Cortex of kidney (tissue), 1 donor: Measurements from ENCODE around the gene RSPH1.
"Not testable (repeated sequence)": the region's sequence is repeated elsewhere in the genome, so short reads cannot be mapped to it uniquely, and the experiment has no call there.

ENCODE experiments used
- DNase-seq: peaks from one replicate; lab custom pipeline; 2025; lab: John Stamatoyannopoulos, UW

RSPH1 gene

DNA sequence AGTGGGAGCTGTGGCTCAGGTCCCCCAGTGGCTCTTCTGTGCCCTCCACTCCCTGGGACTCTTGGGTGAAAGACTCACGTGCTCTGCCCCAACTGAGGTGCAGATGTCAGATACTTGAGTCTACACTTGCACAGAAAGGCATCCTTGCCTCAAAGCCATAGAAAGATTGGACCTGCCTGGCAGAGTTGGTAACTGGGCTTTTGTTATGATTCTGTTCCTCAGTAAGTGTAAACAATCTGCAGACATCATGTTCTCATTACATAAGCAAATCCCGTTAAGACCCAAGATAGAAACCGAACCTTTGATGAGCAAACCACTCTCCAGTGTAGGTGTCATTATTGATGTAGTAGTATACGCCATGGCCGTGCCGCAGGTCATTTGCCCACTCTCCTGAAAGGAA is 10.0 kb downstream of the RSPH1 start:
- no peak for DNase-seq

DNA sequence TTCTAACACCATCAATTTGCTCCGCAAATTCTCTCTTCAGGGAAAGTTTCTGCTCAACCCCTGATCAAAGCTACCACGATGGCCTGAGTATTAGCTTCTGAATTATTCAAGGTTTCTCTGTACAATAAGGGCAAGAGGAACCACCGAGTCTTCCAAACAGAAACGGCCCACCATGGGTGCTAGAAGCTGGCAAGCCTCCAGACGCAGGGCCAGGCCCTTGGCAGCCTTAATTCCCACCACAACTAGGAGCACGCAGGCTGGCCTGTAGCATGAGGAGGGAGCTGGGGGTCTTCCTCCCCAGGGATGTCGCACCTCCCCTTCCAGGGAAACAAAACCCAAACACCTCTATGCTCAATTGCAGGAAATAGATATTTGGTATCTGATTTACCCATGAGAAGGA is 11.1 kb downstream of the RSPH1 start:
- DNase-seq: no peak

DNA sequence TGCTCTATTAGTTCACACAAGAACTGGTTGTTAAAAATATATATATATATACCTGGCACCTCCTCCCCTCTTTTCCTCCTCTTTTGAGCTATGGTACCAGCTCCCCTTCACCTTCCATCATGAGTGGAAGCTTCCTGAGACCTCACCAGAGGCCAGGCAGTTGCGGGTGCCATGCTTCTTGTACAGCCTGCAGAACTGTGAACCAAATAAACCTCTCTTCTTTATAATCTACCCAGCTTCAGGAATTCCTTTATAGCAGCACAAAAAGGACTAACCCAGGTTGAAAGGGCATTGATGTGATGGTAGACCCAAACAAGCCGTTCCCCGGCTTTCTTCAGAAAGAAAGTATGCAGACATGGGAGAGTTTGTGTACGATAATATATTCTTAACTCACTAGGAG is 14.9 kb downstream of the RSPH1 start:
- no peak for DNase-seq

DNA sequence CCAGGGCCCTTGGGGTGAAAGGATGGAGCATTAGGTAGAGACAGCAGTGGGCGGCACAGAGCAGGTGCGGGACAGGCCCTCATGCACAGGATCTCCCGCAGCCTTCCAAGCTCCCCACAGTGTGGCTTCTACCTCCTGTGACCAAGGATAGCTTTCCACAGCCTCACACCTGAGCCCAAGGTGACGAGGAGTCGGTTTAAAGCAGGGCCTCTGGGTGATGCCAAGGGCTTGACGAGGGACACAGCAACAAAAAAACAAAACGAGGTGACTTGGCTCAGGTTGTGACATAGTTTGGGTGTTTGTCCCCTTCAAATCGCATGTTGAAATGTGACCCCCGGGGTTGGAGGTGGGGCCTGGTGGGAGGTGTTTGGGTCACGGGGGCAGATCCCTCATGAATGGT is 15.3 kb downstream of the RSPH1 start:
- DNase-seq: no peak

DNA sequence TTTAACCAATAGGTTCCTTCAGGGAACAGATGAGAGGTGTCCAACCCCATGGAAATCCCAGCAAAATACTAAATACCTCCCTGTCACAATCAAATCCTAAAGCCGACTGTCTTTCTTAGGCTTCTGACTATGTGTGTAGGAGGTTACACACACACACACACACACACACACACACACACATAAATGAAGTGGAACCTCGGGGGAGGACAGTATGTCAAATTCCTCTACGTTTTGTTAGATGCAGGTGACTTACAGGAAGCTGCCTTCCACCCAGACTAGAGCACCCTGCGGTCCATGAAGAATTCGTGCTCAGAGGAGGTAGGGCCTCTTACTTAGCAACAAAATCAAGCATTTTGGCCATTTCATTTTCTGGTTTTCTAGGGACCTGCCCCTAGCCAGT is 16.4 kb downstream of the RSPH1 start:
- DNase-seq: no peak

DNA sequence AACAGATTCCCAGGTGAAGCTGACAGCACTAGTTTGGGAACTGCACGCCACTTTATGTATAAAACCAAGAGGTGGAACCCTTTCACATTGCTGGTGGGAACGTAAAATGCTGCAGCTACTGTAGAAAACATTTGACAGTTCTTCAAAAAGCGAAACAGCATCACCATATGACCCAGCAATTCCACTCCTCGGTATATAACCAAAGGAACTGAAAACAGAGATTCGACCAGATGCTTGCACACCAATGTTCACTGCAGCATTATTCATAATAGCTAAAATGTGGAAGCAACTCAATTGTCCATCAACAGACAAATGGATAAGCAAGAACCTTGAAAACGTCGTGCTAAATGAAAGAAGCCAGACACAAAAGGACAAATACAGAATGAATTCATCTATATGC is 17.5 kb downstream of the RSPH1 start:
- no peak for DNase-seq

DNA sequence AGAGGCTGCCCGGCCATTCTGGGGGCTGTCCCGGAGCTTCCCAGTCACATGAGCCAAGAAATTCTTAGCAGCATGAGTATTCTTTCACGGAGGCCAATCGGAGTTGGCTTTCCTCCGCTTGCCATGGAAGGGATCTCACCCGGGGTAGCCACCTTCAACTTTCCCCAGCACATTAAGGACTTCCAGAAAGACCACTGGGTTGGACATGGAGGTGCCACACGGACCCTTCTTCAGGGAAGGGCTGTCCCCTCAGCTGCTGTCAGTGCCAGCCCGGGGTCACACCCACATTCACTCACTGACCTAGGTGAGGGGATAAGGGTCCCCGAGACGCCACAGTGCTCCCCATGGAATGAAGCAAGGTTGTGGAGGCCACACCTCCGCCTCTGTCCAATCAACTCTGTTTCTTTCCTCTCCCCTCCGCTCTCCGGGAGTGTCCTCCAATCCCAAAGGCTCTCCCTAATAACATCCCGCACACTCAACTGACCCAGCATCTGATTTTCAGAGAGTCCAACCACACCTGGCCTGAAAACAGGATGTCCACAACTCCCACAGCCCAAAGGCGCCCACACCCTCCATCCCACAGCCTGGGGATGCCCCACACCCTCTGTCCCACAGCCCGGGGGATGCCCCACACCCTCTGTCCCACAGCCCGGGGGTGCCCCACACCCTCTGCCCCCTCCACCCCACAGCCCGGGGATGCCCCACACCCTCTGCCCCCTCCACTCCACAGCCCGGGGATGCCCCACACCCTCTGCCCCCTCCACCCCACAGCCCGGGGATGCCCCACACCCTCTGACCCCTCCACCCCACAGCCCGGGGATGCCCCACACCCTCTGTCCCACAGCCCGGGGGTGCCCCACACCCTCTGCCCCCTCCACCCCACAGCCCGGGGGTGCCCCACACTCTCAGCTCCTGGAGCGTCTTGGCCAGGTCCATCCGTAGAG is 19.4 kb downstream of the RSPH1 start:
- DNase-seq: no peak

DNA sequence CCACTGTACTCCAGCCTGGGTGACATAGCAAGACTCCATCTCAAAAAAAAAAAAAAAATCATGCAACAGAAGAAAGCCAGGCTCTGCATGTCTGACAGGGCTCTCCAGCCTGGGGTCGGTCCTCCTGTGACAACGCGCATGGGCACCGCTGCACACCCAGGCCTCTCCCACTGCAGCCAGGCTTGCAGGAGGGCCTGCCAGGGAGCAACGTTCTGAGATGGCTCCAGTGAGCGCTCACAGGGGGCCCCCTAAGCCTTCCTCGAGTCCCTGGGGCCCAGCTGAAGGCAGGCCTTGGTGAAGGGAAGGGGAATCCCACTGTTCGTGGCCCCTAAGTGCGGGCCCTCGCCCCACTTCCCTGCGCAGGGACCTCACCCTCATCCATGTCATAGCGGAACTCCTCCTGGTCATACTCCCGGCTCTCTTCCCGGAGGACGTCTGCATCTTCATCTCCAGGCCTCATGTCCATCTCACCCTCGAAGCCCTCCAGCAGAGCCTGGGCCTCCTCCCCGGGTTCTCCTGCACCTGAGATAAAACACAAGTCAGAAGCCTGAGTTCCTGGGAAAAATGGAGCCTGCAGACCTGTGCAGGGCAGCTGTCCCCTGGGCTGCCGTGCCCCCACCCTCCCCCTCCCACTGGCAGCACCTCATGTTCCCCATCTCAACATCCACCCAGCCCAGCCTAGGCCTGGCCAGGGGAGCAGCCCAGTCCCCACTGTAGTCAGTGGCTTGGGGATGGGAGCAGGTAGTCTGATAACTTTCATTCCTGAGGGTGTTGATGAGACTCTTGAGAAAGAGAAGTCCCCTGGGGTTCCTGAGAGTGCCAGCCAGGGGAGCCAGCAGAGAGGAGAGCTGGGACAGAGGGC is 20.3 kb downstream of the RSPH1 start:
- DNase-seq: no peak

DNA sequence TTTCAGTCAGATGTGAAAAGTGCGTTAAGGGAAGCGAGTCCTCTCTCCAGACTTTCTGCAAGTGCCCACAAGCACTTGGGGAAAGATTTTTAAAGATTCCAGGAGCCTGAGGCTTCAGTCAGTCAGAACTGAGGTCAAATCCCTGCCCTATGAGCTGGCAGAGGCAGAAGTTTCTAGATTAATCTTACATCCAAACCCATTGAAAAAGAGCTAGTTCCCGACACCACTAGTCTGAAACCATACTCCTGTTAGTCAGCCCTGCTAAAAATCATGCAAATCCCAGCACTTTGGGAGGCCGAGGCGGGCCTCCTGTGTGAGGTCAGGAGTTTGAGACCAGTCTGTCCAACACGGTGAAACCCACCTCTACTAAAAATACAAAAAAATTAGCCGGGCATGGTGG is 21.0 kb downstream of the RSPH1 start:
- DNase-seq: no peak

DNA sequence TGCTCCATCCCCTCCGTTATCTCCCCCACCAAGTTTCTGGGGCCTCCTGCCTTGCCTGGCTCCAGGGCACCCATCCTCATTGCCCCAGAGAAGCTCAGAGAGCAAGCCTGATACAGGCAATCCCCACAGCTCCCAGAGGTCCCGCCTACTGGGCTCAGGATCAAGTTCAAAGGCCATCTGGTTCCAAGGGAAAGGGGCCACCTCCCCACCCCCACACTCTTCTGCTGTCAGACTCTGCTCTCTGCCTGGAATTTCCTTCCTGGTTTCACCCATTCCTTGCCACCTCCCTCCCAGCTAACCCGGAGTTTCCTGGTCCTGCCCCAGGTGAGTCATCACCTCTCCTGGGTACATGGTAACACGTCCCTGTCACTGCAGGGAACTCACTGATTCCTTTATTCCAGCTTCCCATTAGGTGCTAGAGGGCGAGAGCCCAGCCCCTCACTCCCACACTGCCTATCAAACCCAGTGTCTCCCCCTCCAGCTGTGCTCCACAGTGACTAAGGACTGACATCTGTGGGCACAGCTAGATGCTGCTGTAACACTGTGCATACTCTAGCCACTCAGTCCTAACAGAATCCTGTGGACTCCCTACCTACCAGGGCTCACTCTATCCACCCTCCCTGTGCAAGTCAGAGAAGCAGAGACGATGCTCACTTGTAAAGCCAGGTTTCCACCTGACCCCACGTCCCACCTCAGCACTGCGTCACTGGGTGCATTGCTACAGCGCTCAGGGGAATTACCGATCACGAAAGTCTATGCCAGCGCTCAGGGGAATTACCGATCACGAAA is 21.8 kb downstream of the RSPH1 start:
- DNase-seq: no peak

DNA sequence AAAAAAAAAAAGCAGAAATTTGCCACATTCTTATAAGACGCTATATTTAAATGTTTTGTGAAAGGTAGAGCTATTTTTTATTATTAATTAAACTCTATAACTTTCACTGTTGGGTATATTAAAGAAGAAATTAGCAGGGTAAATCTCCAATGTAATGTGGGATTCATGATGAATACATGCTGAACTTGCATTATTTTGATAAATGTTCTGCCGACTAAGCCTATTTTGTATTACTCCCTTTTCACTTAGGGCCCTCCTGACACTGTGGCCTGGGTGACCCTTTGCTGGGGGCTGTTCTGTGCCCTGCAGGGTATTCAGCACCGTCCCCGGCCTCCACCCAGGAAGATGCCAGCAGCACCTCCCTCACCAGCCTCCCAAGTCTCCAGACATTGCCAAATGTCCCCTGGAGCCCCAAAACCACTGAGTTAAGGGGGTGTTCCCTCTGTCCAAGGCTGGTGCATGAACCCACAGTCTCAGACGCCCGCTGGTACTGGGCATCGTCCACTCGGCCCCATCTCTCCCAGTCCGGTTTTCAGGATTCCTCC is 22.5 kb downstream of the RSPH1 start:
- DNase-seq: no peak

DNA sequence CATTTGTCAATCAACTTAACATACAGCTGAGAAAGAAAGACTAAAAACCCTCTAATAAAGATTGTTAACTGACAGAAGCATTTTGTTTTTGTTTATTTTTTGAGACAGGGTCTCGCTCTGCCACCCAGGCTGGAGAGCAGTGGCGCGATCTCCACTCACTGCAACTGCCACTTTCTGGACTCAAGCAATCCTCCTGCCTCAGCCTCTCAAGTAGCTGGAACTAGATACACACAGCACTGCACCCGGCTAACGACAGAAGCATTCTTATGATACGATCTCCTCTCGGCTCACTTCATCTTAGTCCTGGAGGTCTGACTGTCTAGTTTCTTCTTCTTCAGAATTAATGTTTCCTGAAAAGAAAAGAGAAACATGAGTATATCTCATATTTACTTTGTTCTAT is 23.5 kb downstream of the RSPH1 start:
- no peak for DNase-seq

DNA sequence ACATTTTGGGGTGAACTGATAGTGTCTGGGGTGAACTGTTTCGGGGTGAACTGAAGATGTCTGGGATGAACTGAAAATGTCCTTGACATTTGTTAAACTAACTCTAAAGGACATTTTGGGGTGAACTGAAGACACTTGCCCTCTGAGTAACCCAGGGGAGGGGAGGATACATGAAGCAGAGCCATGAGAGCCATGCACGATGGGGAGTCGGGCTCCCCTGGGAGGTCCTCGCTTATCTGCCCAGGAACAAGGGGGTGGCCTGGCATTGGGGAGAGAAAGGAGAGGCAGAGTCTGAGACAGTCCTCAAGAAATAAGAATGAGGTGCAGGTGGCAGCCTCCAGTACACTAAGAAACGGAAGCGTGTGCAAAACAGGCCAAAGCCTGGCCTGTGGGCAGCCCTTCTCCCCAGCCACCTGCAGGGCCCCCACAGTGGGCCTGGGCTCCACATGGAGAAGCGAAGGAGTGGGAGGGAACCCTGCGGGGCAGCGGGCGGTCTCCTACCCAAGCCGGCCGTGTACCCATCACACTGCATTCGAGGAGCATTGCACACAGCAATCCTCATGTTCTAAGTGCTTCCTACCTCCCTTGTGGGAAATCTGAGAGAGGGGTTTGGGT is 24.2 kb downstream of the RSPH1 start:
- no peak for DNase-seq

DNA sequence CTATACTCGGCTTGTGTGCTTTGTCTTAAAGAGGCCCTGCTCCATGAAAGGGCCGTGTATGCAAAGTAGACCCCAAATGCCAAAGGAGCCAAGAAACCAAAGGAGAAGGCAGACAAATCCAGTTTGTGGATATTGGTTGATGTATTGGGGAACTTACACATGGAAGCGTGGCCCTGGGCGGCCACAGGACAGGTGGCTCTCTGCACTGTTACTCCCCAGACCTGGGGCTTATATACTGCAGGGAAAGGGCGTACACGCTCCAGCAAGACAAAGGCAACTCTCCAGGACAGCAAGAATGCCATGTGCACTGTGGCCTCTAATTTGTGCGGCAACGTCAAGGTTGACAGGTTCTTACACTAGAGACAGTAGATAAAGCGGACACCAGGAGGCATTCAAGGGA is 24.8 kb downstream of the RSPH1 start:
- no peak for DNase-seq

DNA sequence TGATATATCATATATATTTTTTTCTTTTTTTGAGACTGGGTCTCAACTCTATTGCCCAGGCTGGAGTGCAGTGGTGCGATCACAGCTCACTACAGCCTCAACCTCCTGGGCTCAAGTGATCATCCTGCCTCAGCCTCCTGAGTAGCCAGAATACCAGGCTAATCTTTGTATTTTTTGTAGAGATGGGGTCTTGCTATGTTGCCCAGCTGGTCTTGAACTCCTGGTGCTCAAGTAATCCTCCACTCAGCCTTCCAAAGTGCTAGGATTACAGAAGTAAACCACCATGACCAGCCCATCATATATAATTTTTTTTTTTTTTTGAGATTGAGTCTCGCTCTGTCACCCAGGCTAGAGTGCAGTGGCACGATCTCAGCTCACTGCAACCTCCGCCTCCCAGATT is 26.3 kb downstream of the RSPH1 start:
- DNase-seq: not testable (repeated sequence)

DNA sequence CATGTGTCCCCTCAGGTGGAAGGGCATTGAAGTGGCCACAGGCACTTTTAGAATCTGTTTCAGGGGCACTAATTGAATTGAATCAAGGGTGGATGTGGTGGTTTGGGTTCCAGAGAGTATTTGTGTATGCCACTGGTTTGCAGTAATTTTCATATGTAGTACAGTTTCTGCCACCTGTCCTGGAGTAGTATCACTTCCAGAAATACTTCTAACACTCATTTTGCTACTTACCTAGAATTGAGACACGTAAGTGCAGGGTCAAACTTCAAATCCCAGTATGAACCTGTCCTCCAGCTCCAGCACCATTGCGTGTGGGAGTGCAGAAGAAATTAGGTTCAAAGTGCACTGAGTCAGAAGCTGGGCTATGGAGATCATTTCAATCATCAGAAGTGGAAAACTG is 26.8 kb downstream of the RSPH1 start:
- DNase-seq: no peak

DNA sequence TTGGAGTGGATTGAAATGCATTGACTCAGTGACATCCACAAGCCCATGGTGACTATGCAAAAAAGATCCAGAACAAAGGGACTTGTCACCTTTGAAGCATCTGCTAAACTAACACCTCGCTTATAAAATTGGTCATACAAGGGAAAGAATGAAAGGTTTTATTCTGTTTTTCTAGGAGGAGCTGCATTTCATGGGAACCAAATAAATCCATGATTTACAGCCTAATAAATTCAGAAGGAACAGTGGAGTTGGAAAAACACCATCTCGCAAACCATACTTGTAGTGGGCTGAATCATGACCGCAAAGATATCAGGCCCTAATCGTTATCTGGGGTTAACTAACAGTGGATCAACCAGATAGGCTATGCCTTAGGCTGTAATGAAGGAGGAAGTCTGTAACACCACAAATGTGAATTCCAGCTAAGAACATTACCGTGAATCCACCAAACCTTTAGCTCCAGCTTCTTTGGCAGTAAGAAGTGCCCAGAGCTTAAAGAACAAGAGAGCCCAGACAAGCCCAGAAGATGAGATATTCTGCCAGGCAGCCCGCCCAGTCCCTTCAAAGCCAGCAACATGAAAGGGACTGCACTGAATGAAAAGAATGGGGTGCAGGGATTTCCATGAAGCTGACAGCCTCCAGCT is 27.4 kb downstream of the RSPH1 start:
- no peak for DNase-seq

DNA sequence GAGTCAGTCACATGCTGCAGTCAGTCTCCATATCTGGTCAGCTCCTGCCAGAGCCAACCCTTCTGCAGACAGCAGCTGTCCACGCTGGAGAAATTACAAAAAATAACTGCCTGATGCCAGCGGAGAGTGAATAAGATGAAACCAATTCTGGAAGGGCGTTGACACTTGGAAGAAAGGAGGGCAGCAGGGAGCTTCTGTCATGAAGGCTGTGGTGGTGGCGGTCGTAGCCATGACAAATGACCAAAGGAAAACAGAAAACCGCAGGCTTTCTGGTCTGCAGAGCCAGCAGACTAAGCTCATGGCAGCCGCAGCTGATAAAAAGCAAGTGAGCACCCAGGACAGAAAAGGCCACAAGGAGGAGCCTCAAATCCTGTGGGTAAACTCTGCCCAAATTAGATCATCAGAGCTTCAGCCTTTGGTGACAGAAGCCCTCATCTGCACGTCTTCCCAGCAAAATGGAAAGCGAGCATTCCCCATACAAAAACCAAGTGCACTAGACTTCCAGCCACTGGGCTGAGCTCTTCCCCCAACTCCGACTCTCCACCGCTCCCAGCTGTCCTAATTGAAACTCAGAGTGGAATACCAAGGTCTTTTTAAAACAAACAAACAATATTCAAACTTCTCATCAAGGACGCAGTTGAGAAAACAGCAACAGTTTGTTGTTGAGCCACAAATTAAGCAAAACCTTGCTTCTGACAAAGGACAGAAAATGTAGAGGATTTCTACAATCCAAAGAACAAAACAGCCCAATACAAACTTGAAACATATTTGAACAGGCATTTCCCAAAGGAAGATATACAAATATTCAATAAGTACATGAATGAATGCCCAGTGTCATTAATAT is 28.7 kb downstream of the RSPH1 start:
- DNase-seq: no peak

DNA sequence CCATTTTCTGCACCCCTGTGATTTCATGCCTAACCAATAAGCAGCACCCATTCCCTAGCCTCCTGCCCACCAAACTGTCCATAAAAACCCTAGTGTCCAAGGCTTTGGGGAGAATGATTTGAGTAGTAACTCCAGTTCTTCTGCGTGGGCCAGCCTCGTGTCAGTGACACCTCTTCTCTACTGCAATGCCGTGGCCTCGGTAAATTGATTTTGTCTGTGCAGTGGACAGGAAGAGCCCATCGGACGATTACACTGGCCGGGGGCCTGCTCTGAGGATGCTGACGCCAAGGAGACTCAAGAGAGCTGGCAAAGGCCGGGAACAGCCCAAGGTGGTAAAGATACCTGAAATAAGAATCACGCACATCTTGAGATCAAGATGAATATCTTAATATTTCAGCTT is 29.3 kb downstream of the RSPH1 start:
- DNase-seq: no peak

DNA sequence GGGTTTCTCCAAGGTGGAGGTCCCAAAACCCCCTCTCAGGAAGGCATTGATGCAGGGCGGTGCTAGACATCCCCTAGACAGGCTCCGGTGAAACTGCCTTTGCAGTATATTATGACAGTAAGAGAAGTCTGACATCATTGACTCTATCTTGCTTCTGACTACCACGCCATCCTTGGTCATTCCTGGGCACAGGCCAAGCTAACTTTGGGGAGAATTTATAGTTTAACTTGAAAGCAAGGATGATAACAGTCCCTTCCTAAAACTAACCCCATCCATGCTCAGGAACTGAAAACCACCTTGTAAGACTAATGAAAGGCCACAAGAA is 30.3 kb downstream of the RSPH1 start:
- DNase-seq: no peak
